DOHH2 (cell line): Measurements from ENCODE around the gene TMPRSS2.

Experiments used
- H3F3A ChIP-seq: fragments of 200-600 bp; sonication (generic), shearing (Covaris generic); 2 replicates; pipeline ENCODE4 v1.6.0; 2016; ENCODE audit warnings: antibody characterized with exemption, mild to moderate bottlenecking; ENCODE audit not compliant: control insufficient read depth, insufficient read depth
- H3K27ac ChIP-seq: fragments of 200-600 bp; sonication (generic); 2 replicates; pipeline ENCODE4 v1.5.1; 2014; ENCODE audit warnings: low read depth, mild to moderate bottlenecking, low read length, moderate library complexity
- H3K27me3 ChIP-seq: fragments of 200-600 bp; sonication (generic); 2 replicates; pipeline ENCODE4 v1.6.1; 2014; ENCODE audit warnings: mild to moderate bottlenecking, low read length, mixed read lengths; ENCODE audit not compliant: control insufficient read depth
- H3K36me3 ChIP-seq: fragments of 200-600 bp; sonication (generic); 2 replicates; pipeline ENCODE4 v1.6.1; 2014; ENCODE audit warnings: mild to moderate bottlenecking, low read length, moderate library complexity, mixed read lengths; ENCODE audit not compliant: control insufficient read depth
- H3K4me1 ChIP-seq: fragments of 200-600 bp; sonication (generic); 2 replicates; pipeline ENCODE4 v1.6.1; 2014; ENCODE audit warnings: mild to moderate bottlenecking, low read length, mixed read lengths; ENCODE audit not compliant: control insufficient read depth
- H3K4me2 ChIP-seq: fragments of 200-600 bp; sonication (generic); 2 replicates; pipeline ENCODE4 v1.6.0; 2014; ENCODE audit warnings: mild to moderate bottlenecking, low read length, moderate library complexity
- H3K4me3 ChIP-seq: fragments of 200-600 bp; sonication (generic); 2 replicates; pipeline ENCODE4 v1.5.1; 2014; ENCODE audit warnings: mild to moderate bottlenecking, low read length, mixed read lengths
- H3K79me2 ChIP-seq: fragments of 200-600 bp; sonication (generic); 2 replicates; pipeline ENCODE4 v1.6.1; 2014; ENCODE audit warnings: mild to moderate bottlenecking, low read length, mixed read lengths; ENCODE audit not compliant: control insufficient read depth
- H3K9me2 ChIP-seq: fragments of 200-600 bp; sonication (generic); replicated peaks from 2 replicates; pipeline ENCODE4 v1.6.1; 2014; ENCODE audit warnings: mild to moderate bottlenecking, low read length, mixed read lengths; ENCODE audit not compliant: control insufficient read depth
- H3K9me3 ChIP-seq: fragments of 200-600 bp; sonication (generic); 2 replicates; pipeline ENCODE4 v1.6.1; 2014; ENCODE audit warnings: antibody characterized with exemption, low read length, mixed read lengths; ENCODE audit not compliant: control insufficient read depth, insufficient read depth
- H4K20me1 ChIP-seq: fragments of 200-600 bp; sonication (generic); 2 replicates; pipeline ENCODE4 v1.6.0; 2014; ENCODE audit warnings: low read depth, mild to moderate bottlenecking, antibody characterized with exemption, low read length, moderate library complexity; ENCODE audit not compliant: control insufficient read depth, insufficient read depth
- CTCF ChIP-seq: fragments of 200-600 bp; sonication (generic); IDR thresholded peaks from one replicate; pipeline ENCODE4 v1.5.1; 2014; ENCODE audit warnings: antibody characterized with exemption, mild to moderate bottlenecking, low read depth, low read length; ENCODE audit not compliant: poor library complexity, severe bottlenecking
- EZH2phosphoT487 ChIP-seq: fragments of 200-600 bp; sonication (generic); IDR thresholded peaks from 2 replicates; pipeline ENCODE4 v1.6.1; 2017; ENCODE audit warnings: borderline replicate concordance, mild to moderate bottlenecking, antibody characterized with exemption, low read length, moderate library complexity, mixed read lengths

Gene TMPRSS2

GRCh38 chr21:41444703-41445464 is 63.1 kb downstream of the TMPRSS2 start:
- Histone ChIP-seq H3K27me3 (no peaks in the 10 kb centered on the region), H4K20me1 (no peaks in the 10 kb centered on the region), H3K79me2 (no peaks in the 10 kb centered on the region), H3K9me2 (no peaks in the 10 kb centered on the region), H3K4me3 (no peak overlapping the region), H3F3A (no peaks in the 10 kb centered on the region), H3K4me2 (no peak overlapping the region), H3K9me3 (no peaks in the 10 kb centered on the region), H3K27ac (no peak overlapping the region), H3K36me3 (no peaks in the 10 kb centered on the region), H3K4me1 (no peaks in the 10 kb centered on the region)
- TF ChIP-seq EZH2phosphoT487 (no peak), CTCF (no peak)

DNA sequence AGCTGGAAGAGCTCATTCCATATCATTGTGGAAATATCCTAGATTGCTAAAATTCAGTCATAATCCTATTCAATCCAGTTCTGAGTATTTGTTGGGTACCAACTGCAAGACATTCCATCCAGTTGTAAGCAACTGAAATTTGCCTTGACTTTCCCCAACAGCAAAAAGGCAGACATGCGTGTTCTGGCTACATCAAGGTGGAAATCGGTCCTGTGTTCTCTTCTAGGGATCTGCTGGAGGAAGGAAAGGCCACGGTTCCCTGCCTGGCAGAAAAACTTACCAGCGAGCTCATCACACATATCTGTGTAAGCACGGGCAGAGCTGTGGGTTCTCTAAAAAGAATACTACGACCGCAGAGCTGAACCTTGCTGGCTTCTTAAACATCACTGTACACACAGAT is 64.4 kb downstream of the TMPRSS2 start:
- Histone ChIP-seq H3K4me1 (no peaks in the 10 kb centered on the region), H3K79me2 (no peaks in the 10 kb centered on the region), H3K9me3 (no peaks in the 10 kb centered on the region), H3F3A (no peaks in the 10 kb centered on the region), H3K27ac (no peak overlapping the region), H3K4me2 (no peak overlapping the region), H4K20me1 (no peaks in the 10 kb centered on the region), H3K27me3 (no peaks in the 10 kb centered on the region), H3K36me3 (no peaks in the 10 kb centered on the region), H3K9me2 (no peaks in the 10 kb centered on the region), H3K4me3 (no peak overlapping the region)
- TF ChIP-seq CTCF (no peak), EZH2phosphoT487 (no peak)

GRCh38 chr21:41442481-41443186 is 65.3 kb downstream of the TMPRSS2 start:
- H3K9me3 ChIP-seq = no peaks in the 10 kb centered on the region
- no peaks in the 10 kb centered on the region for H3K27me3 ChIP-seq
- no peaks in the 10 kb centered on the region for H3K36me3 ChIP-seq
- no peaks in the 10 kb centered on the region for H3K9me2 ChIP-seq
- no peak overlapping the region for H3K4me2 ChIP-seq
- TF ChIP-seq EZH2phosphoT487 = no peak
- no peak for TF ChIP-seq CTCF
- H3F3A ChIP-seq = no peaks in the 10 kb centered on the region
- no peak overlapping the region for H3K27ac ChIP-seq
- H3K79me2 ChIP-seq = no peaks in the 10 kb centered on the region
- H4K20me1 ChIP-seq = no peaks in the 10 kb centered on the region
- no peak overlapping the region for H3K4me3 ChIP-seq
- H3K4me1 ChIP-seq = no peaks in the 10 kb centered on the region
